HG02970 (cell line): Measurements from ENCODE around the gene TOMM20L.
"Not testable (repeated sequence)": the region's sequence is repeated elsewhere in the genome, so short reads cannot be mapped to it uniquely, and the experiment has no call there.

Experiments
- ATAC-seq: cut with Tn5 transposase; IDR thresholded peaks from one replicate; pipeline ENCODE4 v1.9.1; 2021; ENCODE audit warnings: mild to moderate bottlenecking, moderate library complexity, moderate number of reproducible peaks; ENCODE audit not compliant: unreplicated experiment, low FRiP score

TOMM20L gene

DNA sequence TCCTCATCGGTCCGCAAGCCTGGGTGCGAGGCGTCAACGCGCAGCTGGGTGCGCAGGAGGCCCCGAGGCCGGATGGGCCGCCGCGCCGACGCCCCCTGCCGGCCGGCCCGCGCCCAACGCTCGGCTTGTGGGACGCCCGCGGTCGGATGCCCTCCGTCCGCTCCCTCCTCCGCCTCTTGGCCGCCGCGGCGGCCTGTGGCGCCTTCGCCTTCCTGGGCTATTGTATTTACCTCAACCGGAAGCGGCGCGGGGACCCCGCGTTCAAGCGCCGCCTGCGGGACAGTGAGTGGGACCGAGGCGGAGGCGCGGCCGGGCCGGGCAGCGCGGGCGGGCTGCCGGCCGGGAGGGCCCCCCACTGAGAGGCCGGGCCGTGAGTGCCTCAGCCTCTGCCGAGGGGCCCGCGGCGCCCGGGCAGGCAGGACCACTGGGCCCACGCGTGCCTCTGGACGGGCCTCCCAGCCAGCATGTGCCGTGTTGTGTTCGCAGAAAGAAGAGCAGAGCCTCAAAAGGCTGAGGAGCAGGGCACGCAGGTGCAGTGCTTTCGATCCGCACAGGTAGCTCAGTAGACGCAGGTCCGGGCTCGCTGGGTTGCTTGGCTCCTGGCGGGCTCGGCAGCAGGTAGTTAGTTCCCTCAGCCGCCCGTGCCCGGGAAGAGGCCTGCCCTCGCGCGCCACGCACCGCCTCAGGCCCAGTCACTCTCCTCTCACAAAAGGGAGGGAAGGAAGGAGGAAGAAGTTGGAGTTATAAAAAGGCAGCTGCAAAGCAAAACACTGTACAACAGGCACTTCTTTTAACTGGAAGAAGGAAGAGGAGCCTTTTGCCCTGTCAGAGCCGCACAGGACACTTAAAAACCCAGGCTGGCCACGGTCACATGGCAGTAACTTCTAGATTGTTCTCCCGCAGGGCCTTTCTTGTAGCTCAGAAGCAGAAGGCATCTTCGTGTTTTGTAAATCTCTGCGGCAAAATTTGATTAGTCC is at the start of gene TOMM20L:
TOMM20L (plus strand) TSS at position 119 of the 977 bp plus-strand sequence; CDS start at position 147, 28 bp downstream.
- ATAC-seq: peak; percentile 90

DNA sequence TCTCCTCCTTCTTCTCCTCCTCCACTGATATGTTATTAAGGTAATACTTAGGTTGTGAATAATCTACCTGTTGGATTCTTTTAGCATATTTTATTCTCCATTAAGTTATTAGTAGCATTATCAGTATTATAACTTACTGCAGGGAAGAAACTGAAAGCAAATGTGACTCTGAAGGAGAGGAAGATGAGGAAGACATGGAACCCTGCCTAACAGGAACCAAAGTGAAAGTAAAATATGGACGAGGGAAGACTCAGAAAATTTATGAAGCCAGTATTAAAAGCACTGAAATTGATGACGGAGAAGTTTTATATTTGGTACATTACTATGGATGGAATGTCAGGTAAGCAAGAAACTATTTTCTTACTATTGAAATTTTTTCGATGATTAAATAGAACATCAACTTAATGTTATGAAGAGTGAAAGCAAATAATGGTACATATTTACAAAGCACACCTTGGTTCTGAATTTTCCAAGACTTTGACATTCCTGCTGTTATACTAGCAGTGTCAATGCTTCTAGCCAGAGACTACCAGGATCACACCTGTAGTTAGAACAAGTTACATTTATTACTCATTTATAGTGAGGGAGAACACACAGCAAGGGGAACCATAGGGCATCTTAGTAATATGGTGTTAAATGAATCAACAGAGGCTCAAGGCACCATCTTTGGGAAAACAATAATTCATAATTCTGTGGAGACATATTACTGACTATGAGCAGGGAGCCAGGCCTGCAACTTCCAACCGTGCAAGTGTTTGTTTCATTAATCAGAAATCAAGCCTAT is 42.0 kb upstream of the TOMM20L start:
- no peak for ATAC-seq

DNA sequence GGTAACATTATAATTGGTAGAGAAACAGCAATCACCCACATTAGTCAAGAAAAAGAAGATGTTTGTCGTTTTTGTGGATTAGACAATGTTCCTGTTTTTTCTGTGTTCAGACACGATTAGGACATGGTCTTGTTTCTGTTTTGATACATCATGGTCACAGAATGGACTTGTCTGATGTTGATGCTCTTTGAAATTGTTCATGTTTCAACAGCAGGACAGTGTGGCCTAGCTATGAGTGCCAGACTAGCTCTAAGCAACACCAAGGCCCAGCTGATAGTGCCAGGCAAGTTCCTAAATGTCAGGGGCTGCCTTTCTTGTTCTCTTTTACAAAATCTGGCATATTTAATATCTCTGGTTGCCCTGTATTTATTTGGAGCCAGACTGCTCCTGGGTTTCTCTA is 40.9 kb upstream of the TOMM20L start:
- ATAC-seq: no peak

DNA sequence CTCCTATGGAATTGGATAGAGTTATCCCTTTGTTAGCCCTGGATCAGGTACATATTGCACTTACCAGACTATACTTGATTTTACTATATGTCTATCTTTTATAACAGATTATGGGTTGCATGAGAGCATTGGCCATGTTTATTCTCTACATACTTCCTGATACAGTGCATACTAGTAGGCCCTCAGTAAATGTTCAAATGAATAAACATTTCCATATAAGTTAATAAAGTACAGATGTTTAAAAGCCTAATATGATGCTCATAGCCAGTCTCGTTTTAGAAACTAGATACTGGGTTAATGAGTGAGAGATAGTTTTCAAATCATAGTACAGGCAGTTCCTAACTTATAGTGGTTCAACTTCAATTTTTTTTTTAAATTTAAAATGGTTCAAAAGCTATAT is 39.5 kb upstream of the TOMM20L start:
- ATAC-seq: no peak

DNA sequence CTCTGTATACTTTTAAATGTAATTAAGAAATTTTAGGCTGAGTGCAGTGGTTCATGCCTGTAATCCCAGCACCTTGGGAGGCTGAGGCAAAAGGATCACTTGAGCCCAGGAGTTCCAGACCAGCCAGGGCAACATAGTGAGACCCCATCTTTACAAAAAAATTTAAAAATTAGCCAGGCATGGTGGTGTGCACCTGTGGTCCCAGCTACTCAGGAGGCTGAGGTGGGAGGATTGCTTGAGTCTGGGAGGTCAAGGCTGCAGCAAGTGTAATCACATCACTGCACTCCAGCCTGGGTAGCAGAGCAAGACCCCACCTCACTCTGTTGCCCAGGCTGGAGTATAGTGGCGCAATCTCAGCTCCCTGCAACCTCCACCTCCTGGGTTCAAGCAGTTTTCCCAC is 33.5 kb upstream of the TOMM20L start:
- ATAC-seq: not testable (repeated sequence)

DNA sequence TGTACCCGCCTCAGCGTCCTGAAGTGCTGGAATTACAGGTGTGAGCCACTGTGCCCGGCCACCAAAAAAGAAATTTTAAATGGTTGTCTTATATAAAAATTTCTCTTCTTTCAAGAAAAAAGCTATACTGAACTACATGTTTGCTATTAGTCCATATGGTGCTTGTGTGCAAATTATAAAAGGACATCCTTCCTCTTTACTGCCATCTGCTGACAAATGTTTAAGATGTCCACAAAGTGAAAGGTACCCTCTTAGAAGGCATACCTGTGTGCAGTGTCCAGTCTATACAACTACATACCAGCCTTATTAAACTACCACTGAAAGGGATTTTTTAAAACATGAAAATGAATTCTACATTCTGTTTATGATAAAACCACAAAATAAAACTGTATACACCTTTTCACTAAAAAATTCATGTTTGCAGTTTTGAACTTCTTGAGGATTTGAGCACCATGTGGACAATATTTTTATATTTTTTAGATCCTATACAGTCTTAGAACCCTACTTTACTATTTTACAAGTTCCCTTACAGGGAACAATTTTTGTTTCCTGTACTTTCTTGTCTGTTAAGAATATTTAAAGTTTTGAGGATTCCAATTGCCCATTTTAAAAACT is 32.8 kb upstream of the TOMM20L start:
- ATAC-seq: no peak

DNA sequence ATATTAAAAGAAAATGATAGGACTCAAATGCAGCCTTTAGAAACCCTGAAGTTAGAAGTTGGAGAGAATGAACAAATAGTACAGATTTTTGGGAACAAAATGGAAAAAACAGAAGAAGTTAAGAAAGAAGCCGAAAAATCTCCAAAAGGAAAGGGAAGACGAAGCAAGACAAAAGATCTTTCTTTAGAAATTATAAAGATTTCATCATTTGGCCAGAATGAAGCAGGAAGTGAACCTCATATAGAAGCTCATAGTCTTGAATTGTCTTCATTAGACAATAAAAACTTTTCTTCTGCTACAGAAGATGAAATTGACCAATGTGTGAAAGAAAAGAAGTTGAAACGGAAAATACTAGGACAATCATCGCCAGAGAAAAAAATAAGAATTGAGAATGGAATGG is 31.4 kb upstream of the TOMM20L start:
- ATAC-seq: no peak

DNA sequence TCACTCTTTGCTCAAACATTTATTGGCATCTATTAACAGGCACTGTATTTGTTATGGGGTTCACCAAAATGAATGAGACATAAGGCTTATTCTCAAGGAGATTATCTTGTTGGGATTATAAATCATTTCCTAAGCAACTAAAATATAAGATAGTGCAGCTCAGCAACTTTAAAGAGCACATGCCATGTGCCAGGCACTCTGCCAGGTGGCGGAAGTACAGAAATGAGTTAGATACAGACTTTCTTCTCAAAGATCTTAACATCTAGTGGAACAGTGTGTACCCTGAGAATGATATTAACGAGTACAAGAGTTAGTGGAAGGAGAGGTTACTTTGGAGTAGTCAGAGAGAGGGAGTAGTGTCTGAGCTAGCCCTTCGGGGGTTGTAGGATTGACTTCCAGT is 28.4 kb upstream of the TOMM20L start:
- ATAC-seq: no peak

DNA sequence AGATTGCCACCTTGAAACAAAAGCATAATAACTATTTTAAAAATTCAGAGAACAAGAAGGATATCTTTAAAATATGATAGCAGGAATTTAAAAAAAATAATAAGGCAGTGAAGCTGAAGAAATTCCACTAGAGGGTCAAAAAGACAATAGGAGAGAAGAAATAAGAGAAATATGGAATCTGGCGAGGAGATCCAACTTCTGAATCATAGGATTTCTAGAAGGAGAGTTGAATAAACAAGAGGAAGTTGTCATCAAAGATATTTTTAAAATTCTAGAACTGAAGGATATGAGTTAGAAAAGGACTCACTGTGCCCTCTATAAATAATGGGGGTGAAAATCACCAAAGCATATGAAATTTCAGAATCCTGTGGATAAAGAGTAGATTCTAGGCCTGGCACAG is 26.8 kb upstream of the TOMM20L start:
- no peak for ATAC-seq

DNA sequence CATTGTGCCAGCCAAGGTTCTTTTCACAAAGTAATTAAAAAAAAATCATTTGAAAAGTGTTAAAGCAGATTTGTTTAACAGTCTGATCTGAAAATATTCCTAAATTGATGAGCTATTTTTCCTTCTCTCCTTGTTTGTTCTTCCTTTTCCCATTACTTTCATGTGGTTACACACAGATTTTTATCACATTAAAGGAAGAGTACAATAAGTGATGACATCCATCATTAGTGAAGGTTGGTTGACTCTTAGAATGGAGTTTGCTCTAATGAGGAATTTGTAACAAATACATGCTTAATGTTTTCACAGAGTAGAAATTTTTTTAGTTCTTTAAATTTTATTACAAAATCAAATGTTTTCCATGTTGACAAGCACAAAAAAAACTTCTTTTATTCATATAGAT is 18.9 kb upstream of the TOMM20L start:
- no peak for ATAC-seq

DNA sequence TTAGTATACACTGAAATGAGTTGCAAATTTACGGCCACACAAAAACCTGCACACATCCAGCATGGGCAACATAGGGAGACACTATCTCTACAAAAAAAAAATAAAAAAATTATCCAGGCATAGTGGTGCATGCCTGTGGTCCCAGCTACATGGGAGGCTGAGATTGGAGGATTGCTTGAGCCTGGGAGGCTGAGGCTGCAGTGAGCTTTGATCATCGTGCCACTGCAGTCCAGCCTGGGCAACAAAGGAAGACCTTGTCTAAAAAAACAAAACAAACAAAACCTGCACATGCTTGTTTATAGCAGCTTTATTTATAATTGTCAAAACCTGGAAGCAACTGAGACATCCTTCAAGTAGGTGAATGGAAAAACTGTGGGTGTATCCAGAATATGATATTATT is 4.9 kb upstream of the TOMM20L start:
- no peak for ATAC-seq

DNA sequence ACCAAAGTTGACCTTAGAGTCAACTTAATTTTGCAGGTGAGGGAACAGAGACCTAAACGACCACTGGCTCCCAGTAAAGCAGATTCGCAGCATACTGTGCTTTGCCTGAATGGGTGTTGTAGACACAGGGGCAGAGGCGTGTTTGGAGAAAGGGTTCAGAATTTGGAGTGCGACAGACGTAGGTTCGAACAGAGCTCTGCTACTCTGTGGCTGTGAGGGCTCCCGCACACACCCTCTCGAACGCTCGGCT is 243 bp upstream of the TOMM20L start:
- no peak for ATAC-seq

DNA sequence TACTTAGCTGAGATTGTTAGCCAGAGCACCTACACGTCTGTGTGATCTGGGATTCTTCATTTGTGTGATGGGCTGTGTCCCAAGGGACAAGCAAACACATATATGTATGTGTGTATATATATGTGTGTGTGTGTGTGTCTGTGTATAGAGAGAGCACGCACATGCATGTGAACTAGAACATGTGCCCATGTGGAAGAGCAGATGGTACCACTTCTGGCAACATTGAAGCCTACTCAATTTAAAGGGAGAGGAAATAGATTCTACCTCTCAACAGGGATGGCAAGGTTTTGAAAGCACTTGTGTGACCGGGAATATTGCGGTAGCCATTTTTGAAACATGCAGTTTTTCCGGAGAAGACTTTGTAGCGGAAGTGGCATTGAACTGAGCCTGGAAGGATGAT is 1.4 kb downstream of the TOMM20L start:
- no peak for ATAC-seq

DNA sequence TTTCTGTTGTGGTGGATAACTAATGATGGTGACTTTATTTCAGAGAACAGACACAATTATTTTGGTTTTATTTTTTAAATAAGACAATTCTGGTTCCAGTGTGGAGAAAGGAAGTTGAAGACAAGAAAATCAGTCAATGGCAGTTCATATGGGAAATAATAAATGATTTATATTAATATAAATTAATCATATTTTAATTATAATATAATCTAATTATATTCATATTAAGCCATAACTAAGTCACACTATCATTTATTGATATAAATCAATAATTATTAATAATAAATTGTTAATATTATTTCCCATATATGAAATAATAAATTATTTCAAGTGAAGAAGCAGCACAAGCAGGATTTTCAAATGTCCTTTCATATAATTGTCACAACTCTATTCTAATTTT is 2.8 kb downstream of the TOMM20L start:
- ATAC-seq: no peak

DNA sequence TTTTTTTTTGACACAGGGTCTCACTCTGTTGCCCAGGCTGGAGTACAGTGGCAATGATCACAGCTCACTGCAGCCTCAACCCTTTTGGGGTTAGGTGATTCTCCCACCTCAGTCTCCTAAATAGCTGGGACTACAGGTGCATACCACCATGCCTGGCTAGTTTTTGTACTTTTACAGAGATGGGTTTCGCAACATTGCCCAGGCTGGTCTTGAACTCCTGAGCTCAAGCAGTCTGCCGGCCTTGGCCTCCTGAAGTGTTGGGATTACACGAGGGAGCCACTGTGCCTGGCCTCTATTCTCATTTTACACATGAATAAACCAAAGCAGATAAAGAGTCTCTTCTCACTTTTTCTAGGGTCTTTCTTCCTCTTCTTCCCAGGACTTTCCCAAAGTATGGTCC is 3.2 kb downstream of the TOMM20L start:
- ATAC-seq: no peak

DNA sequence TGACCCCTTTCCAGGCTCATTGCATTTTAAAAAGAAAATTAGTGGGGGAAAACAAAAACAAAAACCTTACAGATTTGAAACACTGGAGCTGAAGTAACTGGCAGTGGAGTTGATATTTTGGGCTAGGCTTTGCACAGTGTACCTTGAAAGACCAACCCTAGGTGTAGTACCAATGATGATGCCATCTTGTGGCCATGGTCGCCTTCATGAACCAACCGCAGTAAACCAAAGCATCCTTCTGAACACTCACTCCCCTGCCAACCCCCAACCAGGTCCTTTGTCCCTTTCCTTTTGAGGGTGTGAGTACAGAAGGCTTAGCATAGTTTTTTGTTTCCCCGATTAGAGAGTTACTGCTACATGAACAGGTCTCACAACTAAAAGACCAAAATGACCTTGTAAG is 5.9 kb downstream of the TOMM20L start:
- no peak for ATAC-seq

DNA sequence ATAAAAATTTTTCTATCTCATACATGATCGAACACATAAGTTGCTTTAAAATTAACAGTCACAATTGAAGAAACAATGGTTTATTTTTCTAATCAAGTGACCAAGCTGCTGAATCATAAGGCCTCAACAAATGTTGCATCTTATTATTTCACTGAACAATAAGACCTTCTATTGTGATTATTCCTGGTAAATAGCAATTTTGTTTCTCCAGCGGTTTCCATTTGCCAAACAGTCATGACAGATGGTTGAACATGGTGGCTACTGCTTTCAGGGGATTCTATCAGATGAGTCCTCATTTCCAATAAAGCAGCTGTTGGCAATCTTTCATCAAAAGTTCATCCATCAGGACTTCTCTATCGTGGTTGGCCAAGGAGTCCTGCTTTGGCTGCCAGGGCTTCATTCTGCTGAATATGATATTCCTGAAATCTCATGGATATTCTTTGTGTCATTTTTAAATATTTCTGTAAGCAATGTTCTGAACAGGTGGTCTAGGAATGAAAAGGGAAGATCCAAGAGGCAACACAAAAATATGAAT is 13.0 kb downstream of the TOMM20L start:
- ATAC-seq: no peak

DNA sequence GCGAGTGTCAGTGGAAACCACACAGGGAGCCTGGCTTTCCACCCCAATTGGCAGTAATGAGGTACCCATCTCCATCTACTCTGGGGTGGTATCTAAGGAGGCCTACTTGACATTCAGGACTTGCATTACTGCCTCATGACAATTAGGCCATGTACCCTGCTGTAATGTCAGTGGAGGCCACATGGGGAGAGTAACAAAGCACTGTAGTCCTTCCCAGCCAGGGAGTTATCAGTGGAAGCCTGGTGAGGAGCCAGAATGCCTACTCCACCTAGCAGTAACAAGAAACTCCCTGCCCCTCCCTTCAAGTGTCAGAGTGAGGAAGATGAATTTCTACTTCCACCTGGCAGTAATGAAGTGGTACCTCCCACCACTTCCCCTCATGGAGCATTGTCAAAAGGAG is 19.1 kb downstream of the TOMM20L start:
- no peak for ATAC-seq

DNA sequence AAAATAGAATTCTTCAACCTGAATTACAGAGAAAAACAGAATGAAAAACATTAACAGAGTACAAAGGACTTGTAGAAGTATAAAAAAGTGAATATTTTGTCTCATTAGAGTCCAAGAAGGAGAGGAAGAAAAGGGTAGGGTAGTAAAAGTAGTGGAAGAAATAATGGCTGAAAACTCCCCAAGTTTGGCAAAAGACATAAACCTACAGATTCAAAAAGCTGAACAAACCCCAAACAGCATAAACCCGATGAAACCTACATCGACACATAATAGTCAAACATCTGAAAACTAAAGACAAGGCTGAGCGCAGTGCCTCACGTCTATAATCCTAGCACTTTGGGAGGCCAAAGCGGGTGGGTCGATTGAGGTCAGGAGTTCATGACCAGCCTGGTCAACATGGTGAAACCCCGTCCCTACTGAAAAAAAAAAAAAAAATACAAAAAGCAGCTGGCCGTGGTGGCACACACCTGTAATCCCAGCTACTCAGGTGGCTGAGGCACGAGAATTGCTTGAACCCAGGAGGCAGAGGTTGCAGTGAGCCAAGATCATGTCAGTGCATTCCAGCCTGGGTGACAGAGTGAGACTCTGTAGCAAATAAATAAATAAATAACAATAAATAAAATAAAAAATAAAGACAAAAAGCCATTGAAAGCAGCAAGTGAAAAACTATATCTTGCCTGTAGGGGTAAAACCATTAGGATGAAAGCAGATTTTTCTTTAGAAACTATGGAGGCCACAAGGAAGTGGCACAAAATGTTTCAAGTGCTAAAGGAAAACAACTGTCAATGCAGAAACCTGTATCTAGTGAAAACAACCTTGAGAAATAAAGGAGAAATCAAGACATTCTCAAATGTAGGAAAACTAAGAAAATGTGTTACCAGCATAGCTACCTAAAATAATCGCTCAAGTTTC is 20.2 kb downstream of the TOMM20L start:
- no peak for ATAC-seq

DNA sequence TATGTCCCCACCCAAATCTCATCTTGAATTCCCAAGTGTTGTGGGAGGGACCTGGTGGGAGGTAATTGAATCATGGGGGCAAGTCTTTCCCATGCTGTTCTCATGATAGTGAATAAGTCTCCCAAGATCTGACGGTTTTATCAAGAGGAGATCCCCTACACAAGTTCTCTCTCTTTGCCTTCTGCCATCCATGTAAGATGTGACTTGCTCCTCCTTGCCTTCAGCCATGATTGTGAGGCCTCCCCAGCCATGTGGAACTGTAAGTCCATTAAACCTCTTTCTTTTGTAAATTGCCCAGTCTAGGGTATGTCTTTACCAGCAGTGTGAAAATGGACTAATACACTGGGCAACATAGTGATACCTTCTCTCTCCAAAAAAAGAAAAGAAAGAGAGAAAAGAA is 21.2 kb downstream of the TOMM20L start:
- ATAC-seq: not testable (repeated sequence)
